GM23248 (cell line): ENCODE measurements around the gene PHLDB3. TPM values are rescaled to one million over a fixed set of nuclear protein-coding genes. Genes with fewer than 3 reads are reported as not detected.

Experiments used
- DNase-seq: peaks from one replicate; pipeline ENCODE4 v3.0.0-alpha.2; 2015
- H2AFZ ChIP-seq: fragments of 200-600 bp; sonication (generic); 2 replicates; pipeline ENCODE4 v1.6.1; 2016; ENCODE audit warnings: antibody characterized with exemption
- H3F3A ChIP-seq: fragments of 200-600 bp; sonication (generic); 2 replicates; pipeline ENCODE4 v1.6.1; 2016; ENCODE audit warnings: mild to moderate bottlenecking, antibody characterized with exemption, mixed run types; ENCODE audit not compliant: insufficient read depth
- H3K27ac ChIP-seq: fragments of 200-600 bp; sonication (generic); 2 replicates; pipeline ENCODE4 v1.5.1; 2016; ENCODE audit warnings: mild to moderate bottlenecking
- H3K27me3 ChIP-seq: fragments of 200-600 bp; sonication (generic); replicated peaks from 2 replicates; pipeline ENCODE4 v1.6.1; 2016; ENCODE audit warnings: mild to moderate bottlenecking; ENCODE audit not compliant: insufficient read depth
- H3K36me3 ChIP-seq: fragments of 200-600 bp; sonication (generic); 2 replicates; pipeline ENCODE4 v1.6.1; 2016; ENCODE audit warnings: low read depth, mild to moderate bottlenecking
- H3K4me1 ChIP-seq: fragments of 200-600 bp; sonication (generic); 2 replicates; pipeline ENCODE4 v1.6.1; 2016; ENCODE audit warnings: mild to moderate bottlenecking; ENCODE audit not compliant: insufficient read depth
- H3K4me2 ChIP-seq: fragments of 200-600 bp; sonication (generic); one replicate; pipeline ENCODE4 v1.6.1; 2016; ENCODE audit warnings: mild to moderate bottlenecking; ENCODE audit not compliant: unreplicated experiment
- H3K4me3 ChIP-seq: fragments of 200-600 bp; sonication (generic); 2 replicates; pipeline ENCODE4 v1.5.1; 2016; ENCODE audit warnings: mild to moderate bottlenecking
- H3K79me2 ChIP-seq: fragments of 200-600 bp; sonication (generic); 2 replicates; pipeline ENCODE4 v1.6.1; 2016; ENCODE audit warnings: mild to moderate bottlenecking; ENCODE audit not compliant: insufficient read depth
- H3K9ac ChIP-seq: fragments of 200-600 bp; sonication (generic); 2 replicates; pipeline ENCODE4 v1.6.1; 2016; ENCODE audit warnings: mild to moderate bottlenecking
- H3K9me2 ChIP-seq: fragments of 200-600 bp; sonication (generic); 2 replicates; pipeline ENCODE4 v1.6.1; 2016; ENCODE audit warnings: mixed run types, mild to moderate bottlenecking, moderate library complexity; ENCODE audit not compliant: insufficient read depth
- H3K9me3 ChIP-seq: fragments of 200-600 bp; sonication (generic); one replicate; pipeline ENCODE4 v1.6.1; 2017; ENCODE audit warnings: low read depth
- H4K20me1 ChIP-seq: fragments of 200-600 bp; sonication (generic); 2 replicates; pipeline ENCODE4 v1.6.0; 2016; ENCODE audit not compliant: insufficient read depth
- EZH2 ChIP-seq: fragments of 200-600 bp; sonication (generic); IDR thresholded peaks from 2 replicates; pipeline ENCODE4 v1.6.1; 2018; ENCODE audit warnings: antibody characterized with exemption, mild to moderate bottlenecking; ENCODE audit not compliant: insufficient read depth, poor library complexity, severe bottlenecking
- EZH2phosphoT487 ChIP-seq: fragments of 200-600 bp; sonication (generic); IDR thresholded peaks from 2 replicates; pipeline ENCODE4 v1.6.1; 2018; ENCODE audit warnings: antibody characterized with exemption, moderate library complexity, mild to moderate bottlenecking, low read depth; ENCODE audit not compliant: insufficient read depth
- WGBS, 2 experiments: methylation state at CpG; one replicate each; pipeline ENCODE4 v1.1.6; 2015 to 2017; ENCODE audit warnings: low lambda C conversion rate in 2 of 2, low coverage in 1 of 2; ENCODE audit errors: missing lambda C conversion rate in 2 of 2; 5-methylcytosine and 5-hydroxymethylcytosine counted together
- in situ Hi-C: fragments of 300-500 bp; cut with MboI; formaldehyde crosslinking; loops from 2 replicates; pipeline ENCODE4 v1.15.0; 2020
- polyA plus RNA-seq: library from polyadenylated mRNA; unstranded; fragments of >200 nt; fragmentation: Nextera tagmentation; extraction: Ambion mirVana; gene quantifications from 2 replicates; pipeline ENCODE4 v1.2.1, GENCODE V29; 2016
- total RNA-seq: library from RNA; depleted of rRNA; stranded (reverse); fragments of >200 nt; shearing (Covaris generic); gene quantifications from 2 replicates; pipeline ENCODE4 v1.2.3, GENCODE V29; 2014

Gene PHLDB3
- total and polyA plus RNA-seq, 2 experiments from 2014 or later = 4.6 to 5.6 TPM

GRCh38 chr19:43489310-43489709, 15.2 kb downstream of the PHLDB3 start:
- Histone ChIP-seq H3K9me3 (no peaks in the 10 kb centered on the region), H3F3A (no peaks in the 10 kb centered on the region), H3K4me3 (no peak overlapping the region), H4K20me1 (no peaks in the 10 kb centered on the region), H3K4me1 (no peaks in the 10 kb centered on the region), H3K36me3 (no peaks in the 10 kb centered on the region), H3K27ac (no peak overlapping the region), H3K79me2 (no peaks in the 10 kb centered on the region), H3K9me2 (no peaks in the 10 kb centered on the region), H2AFZ (no peak overlapping the region), H3K27me3 (no peaks in the 10 kb centered on the region), H3K4me2 (no peak overlapping the region), H3K9ac (no peak overlapping the region)
- TF ChIP-seq EZH2phosphoT487 (no peak), EZH2 (no peak)
- no peak for DNase-seq
- 82% methylated on average over 5 of the region's 5 CpGs for WGBS, 2 experiments
- in situ Hi-C loops = no loop called here

GRCh38 chr19:43488179-43488578, 16.4 kb downstream of the PHLDB3 start:
- H3K27me3 ChIP-seq = no peaks in the 10 kb centered on the region
- H4K20me1 ChIP-seq = no peaks in the 10 kb centered on the region
- H3K4me1 ChIP-seq = no peaks in the 10 kb centered on the region
- no peaks in the 10 kb centered on the region for H3F3A ChIP-seq
- in situ Hi-C loops = no loop called here
- DNase-seq = no peak
- no peaks in the 10 kb centered on the region for H3K9me3 ChIP-seq
- TF ChIP-seq EZH2phosphoT487 (no peak), EZH2 (no peak)
- no peak overlapping the region for H2AFZ ChIP-seq
- no peak overlapping the region for H3K27ac ChIP-seq
- H3K9me2 ChIP-seq = no peaks in the 10 kb centered on the region
- H3K36me3 ChIP-seq = no peaks in the 10 kb centered on the region
- H3K4me3 ChIP-seq = no peak overlapping the region
- no peaks in the 10 kb centered on the region for H3K79me2 ChIP-seq
- H3K4me2 ChIP-seq = no peak overlapping the region
- H3K9ac ChIP-seq = no peak overlapping the region
- WGBS, 2 experiments = 86 to 87% methylated on average over 5 to 8 of the region's 8 CpGs

- H3K79me2 ChIP-seq = no peaks in the 10 kb centered on the region
- H3K9ac ChIP-seq = no peak overlapping the region
- no peak overlapping the region for H3K4me3 ChIP-seq
- H3K9me3 ChIP-seq = no peaks in the 10 kb centered on the region
- H3K27ac ChIP-seq = no peak overlapping the region
- H2AFZ ChIP-seq = no peak overlapping the region
- H3K4me1 ChIP-seq = no peaks in the 10 kb centered on the region
- H4K20me1 ChIP-seq = no peaks in the 10 kb centered on the region
- WGBS, 2 experiments = 63 to 83% methylated on average over 2 to 7 of the region's 7 CpGs
- no peaks in the 10 kb centered on the region for H3F3A ChIP-seq
- TF ChIP-seq EZH2phosphoT487 (no peak), EZH2 (no peak)
- DNase-seq = no peak
- H3K36me3 ChIP-seq = no peaks in the 10 kb centered on the region
- H3K27me3 ChIP-seq = no peaks in the 10 kb centered on the region
- in situ Hi-C loops = no loop called here
- H3K9me2 ChIP-seq = no peaks in the 10 kb centered on the region
- no peak overlapping the region for H3K4me2 ChIP-seq
These were observed 18.1 kb downstream of the PHLDB3 start for GRCh38 chr19:43486412-43486811.

DNA sequence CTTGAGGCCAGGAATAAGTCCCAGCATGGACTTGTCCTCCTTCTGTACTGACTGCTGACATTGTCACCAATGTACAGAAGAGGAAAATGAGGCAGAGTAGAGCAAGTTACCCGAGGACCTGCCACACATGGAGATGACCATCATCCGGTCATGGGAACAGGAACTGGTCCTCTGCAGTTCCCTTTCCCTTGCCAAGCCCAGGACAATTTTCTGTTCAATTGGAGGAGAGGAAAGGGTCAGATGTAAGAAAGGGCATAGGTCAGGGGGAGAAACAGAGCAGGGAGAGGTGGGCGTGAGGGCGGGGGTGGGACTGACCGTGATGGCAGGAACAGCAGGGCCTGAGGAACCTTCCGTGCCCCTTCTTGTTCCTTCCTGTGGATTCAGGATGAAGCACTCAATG, 18.6 kb downstream of the PHLDB3 start:
- Histone ChIP-seq H3K36me3 (no peaks in the 10 kb centered on the region), H3K9me2 (no peaks in the 10 kb centered on the region), H3F3A (no peaks in the 10 kb centered on the region), H2AFZ (no peak overlapping the region), H3K9ac (no peak overlapping the region), H3K4me2 (no peak overlapping the region), H3K9me3 (no peaks in the 10 kb centered on the region), H3K27me3 (no peaks in the 10 kb centered on the region), H4K20me1 (no peaks in the 10 kb centered on the region), H3K4me3 (no peak overlapping the region), H3K79me2 (no peaks in the 10 kb centered on the region), H3K4me1 (no peaks in the 10 kb centered on the region), H3K27ac (no peak overlapping the region)
- WGBS, 2 experiments = 74 to 80% methylated on average over 3 to 6 of the region's 6 CpGs
- TF ChIP-seq EZH2 (no peak), EZH2phosphoT487 (no peak)
- in situ Hi-C loops = no loop called here
- no peak for DNase-seq

GRCh38 chr19:43483281-43483680, 21.3 kb downstream of the PHLDB3 start:
- no peaks in the 10 kb centered on the region for H3F3A ChIP-seq

More at GRCh38 chr19:43483281-43483680, 21.3 kb downstream of the PHLDB3 start:
- Histone ChIP-seq H3K4me1 (no peaks in the 10 kb centered on the region), H3K9me3 (no peaks in the 10 kb centered on the region), H3K27me3 (no peaks in the 10 kb centered on the region), H3K4me3 (no peak overlapping the region), H3K79me2 (no peaks in the 10 kb centered on the region), H3K9ac (no peak overlapping the region), H3K36me3 (no peaks in the 10 kb centered on the region), H3K27ac (no peak overlapping the region), H3K9me2 (no peaks in the 10 kb centered on the region), H3K4me2 (no peak overlapping the region), H4K20me1 (no peaks in the 10 kb centered on the region), H2AFZ (no peak overlapping the region)
- TF ChIP-seq EZH2 (no peak), EZH2phosphoT487 (no peak)
- in situ Hi-C loops = no loop called here
- DNase-seq = no peak
- 89 to 91% methylated on average over 6 of the region's 6 CpGs for WGBS, 2 experiments
